GOT3 (cell line): Measurements from ENCODE around the gene GSDMA.
"Not testable (repeated sequence)": the region's sequence is repeated elsewhere in the genome, so short reads cannot be mapped to it uniquely, and the experiment has no call there.

Source experiments
- DNase-seq: peaks from one replicate; lab custom pipeline; 2025; ENCODE audit warnings: mixed read lengths; lab: John Stamatoyannopoulos, UW

Gene GSDMA

DNA sequence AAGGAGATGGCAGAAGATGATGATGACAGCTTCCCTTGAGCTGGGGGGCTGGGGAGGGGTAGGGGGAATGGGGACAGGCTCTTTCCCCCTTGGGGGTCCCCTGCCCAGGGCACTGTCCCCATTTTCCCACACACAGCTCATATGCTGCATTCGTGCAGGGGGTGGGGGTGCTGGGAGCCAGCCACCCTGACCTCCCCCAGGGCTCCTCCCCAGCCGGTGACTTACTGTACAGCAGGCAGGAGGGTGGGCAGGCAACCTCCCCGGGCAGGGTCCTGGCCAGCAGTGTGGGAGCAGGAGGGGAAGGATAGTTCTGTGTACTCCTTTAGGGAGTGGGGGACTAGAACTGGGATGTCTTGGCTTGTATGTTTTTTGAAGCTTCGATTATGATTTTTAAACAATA, 34.7 kb downstream of the GSDMA start:
- no peak for DNase-seq

DNA sequence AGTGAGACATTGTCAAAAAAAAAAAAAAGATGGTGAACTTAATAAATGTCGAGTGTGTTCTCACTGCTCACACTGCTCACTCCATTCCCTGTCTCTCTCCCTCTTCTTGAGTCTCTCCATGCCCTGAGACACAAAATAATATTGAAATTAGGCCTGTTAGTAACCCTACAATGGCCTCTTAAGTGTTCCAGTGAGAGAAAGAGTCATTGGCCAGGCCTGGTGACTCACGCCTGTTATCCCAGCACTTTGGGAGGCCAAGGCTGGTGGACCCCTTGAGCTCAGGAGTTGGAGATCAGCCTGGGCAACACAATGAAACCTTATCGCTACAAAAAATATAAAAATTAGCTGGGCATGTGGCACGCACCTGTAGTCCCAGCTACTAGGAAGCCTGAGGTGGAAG, 36.3 kb downstream of the GSDMA start:
- no peak for DNase-seq

DNA sequence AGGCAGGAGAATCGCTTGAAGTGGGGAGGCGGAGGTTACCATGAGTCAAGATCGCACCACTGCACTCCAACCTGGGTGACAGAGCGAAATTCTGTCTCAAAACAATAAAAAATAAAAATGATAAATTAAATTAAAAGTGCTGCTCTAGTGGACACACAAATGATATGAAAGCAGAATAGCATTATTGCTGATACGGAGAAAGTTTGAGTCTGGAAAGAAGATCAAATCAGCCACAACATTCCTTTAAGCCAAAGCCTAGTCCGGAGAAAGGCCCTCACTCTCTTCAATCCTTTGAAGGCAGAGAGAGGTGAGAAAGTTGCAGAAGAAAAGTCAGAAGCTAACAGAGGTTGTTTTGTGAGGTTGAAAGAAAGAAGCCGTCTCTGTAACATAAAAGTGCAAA, 37.4 kb downstream of the GSDMA start:
- DNase-seq = no peak

DNA sequence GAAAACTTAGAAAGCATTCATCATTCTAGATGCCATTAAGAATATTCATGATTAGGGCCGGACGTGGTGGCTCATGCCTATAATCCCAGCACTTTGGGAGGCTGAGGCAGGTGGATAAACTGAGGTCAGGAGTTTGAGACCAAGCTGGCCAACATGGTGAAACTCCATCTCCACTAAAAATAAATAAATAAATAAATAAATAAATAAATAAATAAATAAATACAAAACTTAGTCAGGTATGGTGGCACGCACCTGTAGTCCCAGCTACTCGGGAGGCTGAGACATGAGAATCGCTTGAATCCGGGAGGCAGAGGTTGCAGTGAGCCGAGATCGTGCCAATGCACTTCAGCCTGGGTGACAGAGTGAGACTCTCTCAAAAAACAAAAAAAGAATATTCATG, 38.5 kb downstream of the GSDMA start:
- DNase-seq = not testable (repeated sequence)

DNA sequence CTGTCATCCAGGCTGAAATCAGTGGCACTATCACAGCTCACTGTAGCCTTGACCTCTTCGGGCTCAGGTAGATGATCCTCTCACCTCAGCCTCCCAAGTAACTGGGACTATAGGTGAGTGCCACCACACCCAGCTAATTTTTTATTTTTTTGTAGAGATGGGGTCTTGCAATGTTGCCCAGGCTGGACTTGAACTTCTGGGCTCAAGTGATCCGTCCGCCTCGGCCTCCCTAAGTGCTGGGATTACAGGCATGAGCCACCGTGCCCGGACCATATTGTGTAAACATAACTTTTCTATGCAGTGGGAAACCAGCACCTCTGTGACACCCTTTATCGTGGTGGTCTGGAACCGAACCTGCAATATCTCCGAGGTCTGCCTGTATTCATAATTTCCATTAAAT, 41.3 kb downstream of the GSDMA start:
- no peak for DNase-seq

DNA sequence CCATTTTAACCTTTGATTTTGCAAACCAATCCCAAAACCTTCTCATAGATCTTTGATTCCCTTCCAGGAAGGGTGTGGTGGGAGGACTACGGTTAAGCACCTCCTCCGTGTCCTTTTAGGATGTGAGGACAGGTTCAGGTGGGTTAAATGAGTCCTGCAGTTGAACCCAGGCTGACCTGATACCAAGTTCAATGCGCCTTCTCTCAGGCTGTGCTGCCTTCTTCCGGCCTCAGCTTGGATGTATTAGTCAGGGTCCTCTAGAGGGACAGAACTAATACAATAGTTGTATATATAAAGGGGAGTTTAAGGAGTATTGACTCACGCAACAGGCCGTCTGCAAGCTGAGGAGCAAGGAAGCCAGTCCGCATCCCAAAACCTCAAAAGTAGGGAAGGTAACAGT, 41.9 kb downstream of the GSDMA start:
- DNase-seq = no peak

DNA sequence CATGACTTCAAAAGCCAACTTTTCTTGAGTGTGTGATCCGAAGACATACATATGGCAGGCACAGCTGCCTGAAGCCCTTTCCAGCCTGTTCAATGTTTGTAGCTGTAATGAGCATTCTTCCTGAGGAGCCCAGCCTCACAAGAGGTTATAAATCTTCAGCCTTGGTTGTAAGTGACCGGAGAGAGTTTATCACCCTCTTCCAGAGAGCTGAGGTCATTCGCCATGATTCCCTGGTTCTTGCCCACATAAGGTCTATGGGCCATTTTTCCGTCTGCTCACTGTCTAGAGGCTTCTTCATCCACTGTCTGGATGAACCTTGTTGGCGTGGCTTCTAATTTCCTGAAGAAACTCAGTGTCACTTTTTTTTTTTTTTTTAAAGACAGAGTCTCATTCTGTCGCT, 42.7 kb downstream of the GSDMA start:
- DNase-seq = no peak

DNA sequence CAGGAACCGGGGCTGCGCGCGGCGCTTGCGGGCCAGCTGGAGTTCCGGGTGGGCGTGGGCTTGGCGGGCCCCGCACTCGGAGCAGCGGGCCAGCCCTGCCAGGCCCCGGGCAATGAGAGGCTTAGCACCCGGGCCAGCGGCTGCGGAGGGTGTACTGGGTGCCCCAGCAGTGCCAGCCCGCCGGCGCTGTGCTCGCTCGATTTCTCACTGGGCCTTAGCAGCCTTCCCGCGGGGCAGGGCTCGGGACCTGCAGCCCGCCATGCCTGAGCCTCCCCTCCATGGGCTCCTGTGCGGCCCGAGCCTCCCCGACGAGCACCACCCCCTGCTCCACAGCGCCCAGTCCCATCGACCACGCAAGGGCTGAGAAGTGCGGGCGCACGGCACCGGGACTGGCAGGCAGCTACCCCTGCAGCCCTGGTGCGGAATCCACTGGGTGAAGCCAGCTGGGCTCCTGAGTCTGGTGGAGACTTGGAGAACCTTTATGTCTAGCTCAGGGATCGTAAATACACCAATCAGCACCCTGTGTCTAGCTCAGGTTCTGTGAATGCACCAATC, 48.2 kb downstream of the GSDMA start:
- not testable (repeated sequence) for DNase-seq

DNA sequence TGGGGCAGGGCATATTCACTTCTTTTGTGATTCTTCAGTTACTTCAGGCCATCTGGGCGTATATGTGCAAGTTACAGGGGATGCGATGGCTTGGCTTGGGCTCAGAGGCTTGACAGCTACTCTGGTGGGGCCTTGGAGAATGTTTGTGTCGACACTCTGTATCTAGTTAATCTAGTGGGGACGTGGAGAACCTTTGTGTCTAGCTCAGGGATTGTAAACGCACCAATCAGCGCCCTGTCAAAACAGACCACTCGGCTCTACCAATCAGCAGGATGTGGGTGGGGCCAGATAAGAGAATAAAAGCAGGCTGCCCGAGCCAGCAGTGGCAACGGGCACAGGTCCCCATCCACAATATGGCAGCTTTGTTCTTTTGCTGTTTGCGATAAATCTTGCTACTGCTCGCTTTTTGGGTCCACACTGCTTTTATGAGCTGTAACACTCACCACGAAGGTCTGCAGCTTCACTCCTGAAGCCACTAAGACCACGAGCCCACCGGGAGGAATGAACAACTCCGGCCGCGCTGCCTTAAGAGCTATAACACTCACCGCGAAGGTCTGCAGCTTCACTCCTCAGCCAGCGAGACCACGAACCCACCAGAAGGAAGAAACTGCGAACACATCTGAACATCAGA, 49.3 kb downstream of the GSDMA start:
- DNase-seq = not testable (repeated sequence)

DNA sequence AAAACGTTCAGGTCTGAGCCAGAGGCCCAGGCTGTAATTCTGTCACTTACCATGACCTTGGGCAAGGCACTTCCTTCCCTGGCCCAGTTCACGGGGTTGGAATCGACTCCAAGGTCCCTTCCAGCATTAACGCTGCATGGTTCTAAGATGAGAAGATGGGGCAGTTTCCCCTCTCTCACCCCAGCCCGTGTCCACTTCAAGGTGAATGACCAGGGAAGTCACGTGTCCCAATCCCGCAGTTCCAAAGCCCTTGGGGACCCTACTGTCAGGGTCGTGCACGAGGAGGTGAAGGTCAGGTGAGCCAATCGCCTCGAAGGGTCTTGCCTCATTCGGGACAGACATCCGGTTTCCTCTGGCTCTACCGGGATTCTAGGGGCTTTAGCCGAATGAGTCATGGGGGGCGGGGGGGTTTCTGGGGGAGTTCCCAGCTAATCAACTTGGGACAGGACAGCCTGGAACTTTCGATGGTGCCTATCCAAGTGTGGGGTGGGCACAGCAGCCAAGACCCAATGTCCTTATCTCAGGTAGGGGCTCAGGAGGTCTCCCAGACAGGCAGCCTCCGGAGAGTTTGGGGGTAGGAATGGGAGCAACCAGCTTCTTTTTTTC, 51.7 kb downstream of the GSDMA start:
- no peak for DNase-seq

DNA sequence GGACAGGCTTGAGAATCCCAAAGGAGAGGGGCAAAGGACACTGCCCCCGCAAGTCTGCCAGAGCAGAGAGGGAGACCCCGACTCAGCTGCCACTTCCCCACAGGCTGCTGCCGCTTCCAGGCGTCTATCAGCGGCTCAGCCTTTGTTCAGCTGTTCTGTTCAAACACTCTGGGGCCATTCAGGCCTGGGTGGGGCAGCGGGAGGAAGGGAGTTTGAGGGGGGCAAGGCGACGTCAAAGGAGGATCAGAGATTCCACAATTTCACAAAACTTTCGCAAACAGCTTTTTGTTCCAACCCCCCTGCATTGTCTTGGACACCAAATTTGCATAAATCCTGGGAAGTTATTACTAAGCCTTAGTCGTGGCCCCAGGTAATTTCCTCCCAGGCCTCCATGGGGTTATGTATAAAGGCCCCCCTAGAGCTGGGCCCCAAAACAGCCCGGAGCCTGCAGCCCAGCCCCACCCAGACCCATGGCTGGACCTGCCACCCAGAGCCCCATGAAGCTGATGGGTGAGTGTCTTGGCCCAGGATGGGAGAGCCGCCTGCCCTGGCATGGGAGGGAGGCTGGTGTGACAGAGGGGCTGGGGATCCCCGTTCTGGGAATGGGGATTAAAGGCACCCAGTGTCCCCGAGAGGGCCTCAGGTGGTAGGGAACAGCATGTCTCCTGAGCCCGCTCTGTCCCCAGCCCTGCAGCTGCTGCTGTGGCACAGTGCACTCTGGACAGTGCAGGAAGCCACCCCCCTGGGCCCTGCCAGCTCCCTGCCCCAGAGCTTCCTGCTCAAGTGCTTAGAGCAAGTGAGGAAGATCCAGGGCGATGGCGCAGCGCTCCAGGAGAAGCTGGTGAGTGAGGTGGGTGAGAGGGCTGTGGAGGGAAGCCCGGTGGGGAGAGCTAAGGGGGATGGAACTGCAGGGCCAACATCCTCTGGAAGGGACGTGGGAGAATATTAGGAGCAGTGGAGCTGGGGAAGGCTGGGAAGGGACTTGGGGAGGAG, 52.5 kb downstream of the GSDMA start, which contains the start of gene CSF3:
Gene CSF3, plus strand, starts transcription at position 436 of the 993 bp plus-strand sequence. Its CDS starts 35 bp downstream, at position 471.
- DNase-seq = no peak

DNA sequence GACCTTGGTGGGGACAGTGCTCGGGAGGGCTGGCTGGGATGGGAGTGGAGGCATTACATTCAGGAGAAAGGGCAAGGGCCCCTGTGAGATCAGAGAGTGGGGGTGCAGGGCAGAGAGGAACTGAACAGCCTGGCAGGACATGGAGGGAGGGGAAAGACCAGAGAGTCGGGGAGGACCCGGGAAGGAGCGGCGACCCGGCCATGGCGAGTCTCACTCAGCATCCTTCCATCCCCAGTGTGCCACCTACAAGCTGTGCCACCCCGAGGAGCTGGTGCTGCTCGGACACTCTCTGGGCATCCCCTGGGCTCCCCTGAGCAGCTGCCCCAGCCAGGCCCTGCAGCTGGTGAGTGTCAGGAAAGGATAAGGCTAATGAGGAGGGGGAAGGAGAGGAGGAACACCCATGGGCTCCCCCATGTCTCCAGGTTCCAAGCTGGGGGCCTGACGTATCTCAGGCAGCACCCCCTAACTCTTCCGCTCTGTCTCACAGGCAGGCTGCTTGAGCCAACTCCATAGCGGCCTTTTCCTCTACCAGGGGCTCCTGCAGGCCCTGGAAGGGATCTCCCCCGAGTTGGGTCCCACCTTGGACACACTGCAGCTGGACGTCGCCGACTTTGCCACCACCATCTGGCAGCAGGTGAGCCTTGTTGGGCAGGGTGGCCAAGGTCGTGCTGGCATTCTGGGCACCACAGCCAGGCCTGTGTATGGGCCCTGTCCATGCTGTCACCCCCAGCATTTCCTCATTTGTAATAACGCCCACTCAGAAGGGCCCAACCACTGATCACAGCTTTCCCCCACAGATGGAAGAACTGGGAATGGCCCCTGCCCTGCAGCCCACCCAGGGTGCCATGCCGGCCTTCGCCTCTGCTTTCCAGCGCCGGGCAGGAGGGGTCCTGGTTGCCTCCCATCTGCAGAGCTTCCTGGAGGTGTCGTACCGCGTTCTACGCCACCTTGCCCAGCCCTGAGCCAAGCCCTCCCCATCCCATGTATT, 53.5 kb downstream of the GSDMA start:
- DNase-seq = no peak

DNA sequence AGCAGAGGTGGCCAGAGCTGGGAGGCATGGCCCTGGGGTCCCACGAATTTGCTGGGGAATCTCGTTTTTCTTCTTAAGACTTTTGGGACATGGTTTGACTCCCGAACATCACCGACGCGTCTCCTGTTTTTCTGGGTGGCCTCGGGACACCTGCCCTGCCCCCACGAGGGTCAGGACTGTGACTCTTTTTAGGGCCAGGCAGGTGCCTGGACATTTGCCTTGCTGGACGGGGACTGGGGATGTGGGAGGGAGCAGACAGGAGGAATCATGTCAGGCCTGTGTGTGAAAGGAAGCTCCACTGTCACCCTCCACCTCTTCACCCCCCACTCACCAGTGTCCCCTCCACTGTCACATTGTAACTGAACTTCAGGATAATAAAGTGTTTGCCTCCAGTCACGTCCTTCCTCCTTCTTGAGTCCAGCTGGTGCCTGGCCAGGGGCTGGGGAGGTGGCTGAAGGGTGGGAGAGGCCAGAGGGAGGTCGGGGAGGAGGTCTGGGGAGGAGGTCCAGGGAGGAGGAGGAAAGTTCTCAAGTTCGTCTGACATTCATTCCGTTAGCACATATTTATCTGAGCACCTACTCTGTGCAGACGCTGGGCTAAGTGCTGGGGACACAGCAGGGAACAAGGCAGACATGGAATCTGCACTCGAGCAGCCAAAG, 54.7 kb downstream of the GSDMA start:
- no peak for DNase-seq

DNA sequence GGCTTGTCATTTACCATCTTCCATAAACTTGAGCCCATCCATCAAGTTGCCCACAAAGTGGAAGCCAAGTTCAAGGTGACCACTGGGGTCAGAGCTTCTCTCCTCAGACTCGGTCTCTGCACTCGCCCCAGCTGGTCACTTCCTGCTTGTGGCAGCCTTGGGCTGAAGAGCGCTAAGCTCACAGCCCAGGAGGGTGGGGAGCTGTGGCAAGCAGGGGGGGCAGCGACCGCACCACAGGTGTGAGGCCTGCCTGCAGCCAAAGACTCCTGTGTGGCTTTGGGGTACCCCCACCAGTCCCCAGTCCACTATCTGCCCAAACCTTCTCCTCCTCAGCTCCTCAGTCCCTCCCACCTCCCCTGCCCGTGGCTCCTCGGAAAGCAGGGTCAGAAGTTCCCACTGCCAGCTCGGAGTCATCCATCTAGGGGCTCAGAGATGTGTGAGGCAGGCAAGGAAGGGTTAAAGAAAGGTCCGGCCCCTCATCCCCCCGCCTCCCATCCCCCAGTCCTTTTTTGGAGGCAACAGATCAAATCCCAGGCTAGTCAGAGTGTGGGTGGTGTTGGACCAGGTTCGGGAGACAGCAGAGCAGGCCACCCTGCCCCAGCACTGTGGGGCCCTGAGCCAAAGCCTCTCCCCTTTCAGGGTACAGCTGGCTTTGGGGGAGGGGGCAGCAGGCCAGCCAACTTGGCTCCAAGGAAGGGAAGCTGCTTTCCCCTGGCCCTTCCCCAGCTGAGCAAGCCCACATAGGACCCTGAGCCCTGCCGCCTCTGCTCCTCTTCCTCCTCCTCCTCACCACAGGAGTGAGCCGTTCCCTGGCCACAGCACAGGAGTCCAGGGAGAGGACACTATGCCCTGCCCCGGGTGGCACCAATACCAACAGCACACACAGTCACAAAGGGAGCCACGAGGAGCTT, 55.7 kb downstream of the GSDMA start:
- no peak for DNase-seq

DNA sequence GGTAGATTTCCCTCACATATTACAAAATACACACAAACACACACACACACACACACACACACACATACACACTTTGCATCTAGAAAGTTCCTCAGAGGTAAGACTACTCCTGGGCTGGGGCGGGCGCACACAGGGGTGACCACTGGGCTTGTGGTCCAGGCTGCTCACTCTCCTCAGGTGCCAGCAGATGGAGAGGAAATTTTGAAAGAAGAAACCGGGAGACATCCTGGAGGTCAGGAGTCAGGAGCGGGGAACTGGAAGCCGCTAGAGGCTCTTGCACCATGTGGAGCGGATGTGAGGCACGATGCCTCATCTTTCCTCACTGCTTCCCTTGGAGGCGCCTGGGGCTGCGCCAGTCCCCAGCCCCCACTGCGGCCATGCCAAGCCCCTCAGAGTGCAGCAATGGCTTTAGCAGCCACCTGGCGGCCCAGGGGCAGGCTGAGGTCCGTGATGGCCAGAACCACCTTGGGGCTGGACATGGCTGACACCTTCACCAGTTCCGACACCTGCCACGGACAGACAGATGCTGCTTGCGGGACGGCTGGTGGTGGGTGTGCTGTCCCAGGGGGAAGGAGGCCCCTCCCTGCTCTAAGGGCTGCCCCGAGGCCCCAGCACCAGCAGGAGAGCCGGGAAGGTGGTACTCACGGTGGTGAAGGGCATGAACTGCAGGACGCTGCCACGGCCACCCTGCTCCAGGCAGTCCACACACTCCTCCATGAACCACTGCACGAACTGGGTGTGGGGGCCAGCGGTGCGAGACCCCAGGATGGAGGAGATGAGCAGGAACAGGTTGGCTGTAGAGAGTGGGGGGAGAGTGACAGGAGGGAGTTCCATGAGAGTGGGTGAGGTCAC, 56.6 kb downstream of the GSDMA start:
- no peak for DNase-seq

DNA sequence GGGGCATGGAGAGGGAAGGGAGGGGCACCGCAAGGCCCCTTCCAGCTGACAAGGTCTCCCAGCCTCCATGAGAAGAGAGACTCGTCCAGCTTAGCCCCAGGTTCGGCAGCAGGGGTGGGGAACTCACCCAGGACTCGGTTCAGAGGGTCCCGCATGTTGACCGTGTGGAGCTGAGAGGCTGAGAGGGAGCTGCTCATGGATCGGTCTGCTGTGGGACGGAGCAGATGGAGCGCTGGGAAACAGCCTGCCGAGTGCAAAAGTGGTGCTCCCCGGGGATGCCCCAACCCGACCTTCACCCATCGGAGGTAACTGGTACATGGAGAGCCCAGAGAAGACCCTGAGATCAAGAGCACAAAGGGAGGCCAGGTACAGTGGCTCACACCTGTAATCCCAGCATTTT, 57.3 kb downstream of the GSDMA start:
- no peak for DNase-seq

DNA sequence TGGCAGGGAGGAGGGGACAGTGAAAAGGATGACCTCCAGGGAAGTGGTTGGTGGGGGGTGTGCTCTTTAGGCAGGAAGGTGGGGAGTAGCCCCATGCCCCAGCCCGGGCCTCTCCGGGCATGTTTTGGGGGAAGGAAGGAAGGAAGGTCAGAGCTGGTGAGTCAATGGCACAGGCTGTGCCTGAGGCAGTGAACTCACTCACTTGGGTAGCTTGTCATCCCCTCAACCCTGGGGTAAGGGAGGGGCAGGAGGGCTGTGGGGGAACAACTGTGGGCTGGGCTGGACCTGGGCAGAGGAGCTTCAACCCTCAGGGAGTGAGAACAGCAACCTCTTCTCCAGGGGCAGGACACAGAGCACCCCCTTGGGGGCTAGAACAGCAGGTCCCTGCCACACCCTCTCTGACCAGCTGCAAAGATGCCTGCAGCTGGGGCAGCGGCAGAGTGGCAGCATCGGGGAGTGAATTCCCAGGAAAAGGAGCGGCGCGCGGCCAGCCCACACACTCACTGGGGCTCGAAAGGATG, 58.7 kb downstream of the GSDMA start:
- no peak for DNase-seq

DNA sequence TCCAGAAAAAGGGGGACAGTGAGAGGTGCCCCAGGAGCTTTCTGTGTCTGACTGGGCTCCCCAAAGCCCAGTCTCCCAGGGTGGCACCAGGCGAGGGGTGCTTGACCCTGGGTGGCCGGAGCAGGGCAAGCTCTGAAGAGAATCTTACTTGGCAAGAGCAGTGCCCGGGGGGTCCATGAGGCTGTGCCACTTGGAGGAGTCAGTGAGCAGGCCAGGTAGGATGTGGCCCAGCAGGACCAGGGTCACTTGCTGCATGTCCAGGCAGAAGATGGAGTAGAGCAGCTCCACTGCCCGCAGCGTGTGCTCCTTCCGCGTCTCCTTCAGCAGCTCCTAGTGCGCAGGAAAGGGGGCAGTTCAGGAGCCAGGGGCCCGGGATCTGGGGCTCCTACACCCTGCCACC, 59.7 kb downstream of the GSDMA start:
- no peak for DNase-seq
